HepG2 (cell line): ENCODE measurements around the gene ITPR1. TPM values are rescaled to one million over a fixed set of nuclear protein-coding genes. Genes with fewer than 3 reads are reported as not detected.

Source experiments
- ATAC-seq: fragments of 200-7000 bp; cut with Tn5 transposase; 3 replicates; pipeline ENCODE4 v1.9.1; 2020; ENCODE audit warnings: mild to moderate bottlenecking, moderate library complexity
- BruUV-seq: library from RNA; stranded (reverse); fragments of 400-500 nt; replicated peaks from 2 replicates; lab custom pipeline; 2021; lab: Mats Ljungman, UMichigan
- CTCF ChIA-PET: fragments of 300-600 bp; formaldehyde crosslinking; extraction: SDS; loops from one replicate; lab custom pipeline; 2021; ENCODE audit warnings: low total read pairs, inconsistent platforms, low intra/inter-chr PET ratio; lab: Yijun Ruan, JAX
- POLR2A ChIA-PET: fragments of 350-600 bp; sonication (Branson Sonifier 250); formaldehyde crosslinking; loops from one replicate; lab custom pipeline; 2020; ENCODE audit warnings: antibody characterized with exemption, inconsistent platforms; lab: Yijun Ruan, JAX
- DNase-seq: peaks from one replicate; pipeline ENCODE4 v3.0.0-alpha.2; 2015; ENCODE audit warnings: low spot score
- FAIRE-seq: peaks from 3 replicates; lab custom pipeline; 2011; peaks lifted over from hg19 to GRCh38; lab: Jason Lieb, UNC
- H2AFZ ChIP-seq: one replicate; pipeline ENCODE4 v1.6.1; 2011; ENCODE audit warnings: low read length, inconsistent platforms
- H3K27ac ChIP-seq: fragments of 300-600 bp; 3 replicates; pipeline ENCODE4 v1.8.0; 2011; ENCODE audit warnings: mixed run types, mild to moderate bottlenecking, mixed read lengths, low read length, inconsistent platforms; ENCODE audit not compliant: insufficient read depth; ENCODE audit errors: extremely low read length
- H3K27me3 ChIP-seq, 2 experiments: fragments of 200-600 bp in 1 of 2; 2 replicates in 1 of 2; 3 replicates in 1 of 2; pipeline versions ENCODE4 v1.6.0 to v1.8.0; 2011; ENCODE audit warnings: low read length in 2 of 2, mild to moderate bottlenecking in 2 of 2, moderate library complexity in 2 of 2, inconsistent platforms in 1 of 2; ENCODE audit not compliant: insufficient read depth in 2 of 2, control insufficient read depth in 1 of 2
- H3K36me3 ChIP-seq, 2 experiments: fragments of 200-600 bp in 1 of 2; replicated peaks in 1 of 2; 2 replicates in 1 of 2; 3 replicates in 1 of 2; pipeline versions ENCODE4 v1.5.1 to v1.8.0; 2011; ENCODE audit warnings: low read length in 2 of 2, inconsistent platforms in 1 of 2; ENCODE audit not compliant: insufficient read depth in 2 of 2, control insufficient read depth in 1 of 2
- H3K4me1 ChIP-seq: 2 replicates; pipeline ENCODE4 v1.5.1; 2012; ENCODE audit warnings: low read length, inconsistent platforms; ENCODE audit not compliant: insufficient read depth
- H3K4me2 ChIP-seq: 2 replicates; pipeline ENCODE4 v1.6.0; 2011; ENCODE audit warnings: low read depth, low read length, inconsistent platforms
- H3K4me3 ChIP-seq, 3 experiments: fragments of 200-600 bp in 1 of 3; sonication (generic), shearing (Covaris generic) in 1 of 3; replicated peaks in 1 of 3; 2 replicates each; pipeline ENCODE4 v1.5.1; 2011 to 2016; ENCODE audit warnings: low read length in 3 of 3, inconsistent platforms in 2 of 3, low read depth in 2 of 3, mild to moderate bottlenecking in 2 of 3, control low read depth in 1 of 3, mixed read lengths in 1 of 3; ENCODE audit not compliant: insufficient read depth in 1 of 3
- H3K79me2 ChIP-seq: one replicate; pipeline ENCODE4 v1.6.1; 2011; ENCODE audit warnings: low read length, inconsistent platforms; ENCODE audit not compliant: insufficient read depth
- H3K9ac ChIP-seq: 2 replicates; pipeline ENCODE4 v1.6.0; 2011; ENCODE audit warnings: mild to moderate bottlenecking, low read depth, low read length, inconsistent platforms; ENCODE audit not compliant: insufficient read depth
- H3K9me3 ChIP-seq: 2 replicates; pipeline ENCODE4 v1.5.1; 2012; ENCODE audit warnings: mild to moderate bottlenecking, low read length
- H4K20me1 ChIP-seq: 2 replicates; pipeline ENCODE4 v1.6.0; 2011; ENCODE audit warnings: inconsistent platforms, mild to moderate bottlenecking, low read length, moderate library complexity; ENCODE audit not compliant: insufficient read depth
- ATF5 ChIP-seq: sonication (generic); formaldehyde crosslinking; IDR thresholded peaks from 2 replicates; pipeline ENCODE4 v1.4.0; 2020; ENCODE audit warnings: mild to moderate bottlenecking, low read depth, missing genetic modification reagents
- FOXC1 ChIP-seq: sonication (generic); formaldehyde crosslinking; IDR thresholded peaks from 2 replicates; pipeline ENCODE4 v1.8.0; 2022; ENCODE audit warnings: mild to moderate bottlenecking, missing genetic modification reagents, borderline replicate concordance
- FOXM1 ChIP-seq: sonication (generic); formaldehyde crosslinking; IDR thresholded peaks from 2 replicates; pipeline ENCODE4 v1.5.0; 2020; ENCODE audit warnings: missing genetic modification reagents
- GTF2F1 ChIP-seq: fragments of 150-350 bp; IDR thresholded peaks from 2 replicates; pipeline ENCODE4 v1.6.1; 2014; ENCODE audit warnings: low read length
- MXD1 ChIP-seq: sonication (generic); formaldehyde crosslinking; IDR thresholded peaks from 2 replicates; pipeline ENCODE4 v1.4.0; 2020; ENCODE audit warnings: mild to moderate bottlenecking, missing genetic modification reagents
- NPAS2 ChIP-seq: sonication (generic); formaldehyde crosslinking; IDR thresholded peaks from 2 replicates; pipeline ENCODE4 v1.8.0; 2022; ENCODE audit warnings: mild to moderate bottlenecking, missing genetic modification reagents, borderline replicate concordance
- RAD21 ChIP-seq: fragments of 450-650 bp; formaldehyde crosslinking; IDR thresholded peaks from 2 replicates; pipeline ENCODE4 v1.5.0; 2020; ENCODE audit warnings: mild to moderate bottlenecking
- SMARCC2 ChIP-seq: fragments of 450-650 bp; IDR thresholded peaks from 2 replicates; pipeline ENCODE4 v1.6.1; 2017; ENCODE audit warnings: antibody characterized with exemption, mild to moderate bottlenecking
- SUZ12 ChIP-seq: fragments of 150-350 bp; IDR thresholded peaks from 2 replicates; pipeline ENCODE4 v1.6.1; 2014; ENCODE audit warnings: low read depth, low read length
- ZFP90 ChIP-seq: sonication (generic); formaldehyde crosslinking; IDR thresholded peaks from 2 replicates; pipeline ENCODE4 v1.8.0; 2022; ENCODE audit warnings: missing genetic modification reagents, mild to moderate bottlenecking, inconsistent platforms, borderline replicate concordance
- ZNF547 ChIP-seq: sonication (generic); formaldehyde crosslinking; IDR thresholded peaks from 2 replicates; pipeline ENCODE4 v1.5.1; 2020; ENCODE audit warnings: mild to moderate bottlenecking, missing genetic modification reagents
- ZNF589 ChIP-seq: sonication (generic); formaldehyde crosslinking; conservative IDR thresholded peaks from 2 replicates; pipeline ENCODE4 v1.8.0; 2022; ENCODE audit warnings: mild to moderate bottlenecking, moderate library complexity, missing genetic modification reagents
- ZNF652 ChIP-seq: IDR thresholded peaks from 2 replicates; pipeline ENCODE4 v1.6.1; 2016; ENCODE audit warnings: low read depth, borderline replicate concordance
- ZNF687 ChIP-seq: sonication (generic); formaldehyde crosslinking; IDR thresholded peaks from 2 replicates; pipeline ENCODE4 v1.5.1; 2020; ENCODE audit warnings: mild to moderate bottlenecking, missing genetic modification reagents, moderate library complexity
- ZNF703 ChIP-seq: sonication (generic); formaldehyde crosslinking; IDR thresholded peaks from 2 replicates; pipeline ENCODE4 v1.5.1; 2020; ENCODE audit warnings: missing genetic modification reagents, mild to moderate bottlenecking, moderate library complexity, borderline replicate concordance
- WGBS: methylation state at CpG from one replicate; pipeline ENCODE4 v1.1.6; 2017; ENCODE audit warnings: low lambda C conversion rate; 5-methylcytosine and 5-hydroxymethylcytosine counted together
- in situ Hi-C: cut with HindIII; loops from 2 replicates; pipeline ENCODE4 v1.10.0; 2017; ENCODE audit warnings: low pct_unique_long_range_greater_than_20kb; ENCODE audit not compliant: extremely low pct_ligation_motif_present
- intact Hi-C: fragments of 100-400 bp; cut with micrococcal nuclease; formaldehyde crosslinking; loops from one replicate; pipeline ENCODE4 v1.10.0; 2022; ENCODE audit not compliant: unreplicated experiment
- polyA plus RNA-seq, 8 experiments: library from polyadenylated mRNA; depleted of rRNA in 3 of 8; stranded (reverse) in 7 of 8; unstranded in 1 of 8; fragments of >200 nt; fragmentation: Illumina TruSeq in 4 of 8; extraction: Trizol in 4 of 8; gene quantifications; 2 replicates each; pipeline versions ENCODE4 v1.2.1 to v1.2.3, GENCODE V29; 2011 to 2016; ENCODE audit warnings: low read depth in 4 of 8, missing spikeins in 1 of 8, mixed read lengths in 1 of 8; ENCODE audit not compliant: insufficient read depth in 1 of 8
- total RNA-seq, 5 experiments: library from RNA; depleted of rRNA; stranded (reverse); fragments of >200 nt; fragmentation: Illumina TruSeq; extraction: Trizol; gene quantifications; 2 replicates each; pipeline ENCODE4 v1.2.3, GENCODE V29; 2016; ENCODE audit warnings: low read depth in 1 of 5

Gene ITPR1
- total and polyA plus RNA-seq, 2 of the 13 experiments (the other 11 are each of a cell fraction or from before 2014, with no cell fraction given), result 10.0 to 11.4 TPM

GRCh38 chr3:4642611-4643010 is 149.5 kb downstream of the ITPR1 start:
- Histone ChIP-seq H3K27me3 (no peaks in the 10 kb centered on the region), H3K9me3 (no peaks in the 10 kb centered on the region), H3K4me1 (no peaks in the 10 kb centered on the region), H2AFZ (no peak overlapping the region), H3K9ac (no peak overlapping the region), H3K36me3 (peaks cover 2 to 24% of the 10 kb centered on the region in 2 experiments; a peak in 4 of 5 replicates), H3K79me2 (no peaks in the 10 kb centered on the region), H3K4me3 (no peak overlapping the region), H3K27ac (no peak overlapping the region), H4K20me1 (no peaks in the 10 kb centered on the region), H3K4me2 (no peak overlapping the region)
- FAIRE-seq, result no peak
- ChIA-PET CTCF (no interaction called here), POLR2A (no interaction called here)
- no peak for DNase-seq
- 98% methylated on average over 8 of the region's 8 CpGs for WGBS
- ATAC-seq, result no peak
- no TSS peak for BruUV-seq
- intact Hi-C loops, result no loop called here
- TF ChIP-seq SMARCC2 (no peak), ATF5 (CRISPR knock-in tag) (no peak), RAD21 (CRISPR knock-in tag) (no peak), GTF2F1 (no peak), FOXM1 (CRISPR knock-in tag) (no peak), ZNF652 (no peak), ZNF703 (CRISPR knock-in tag) (no peak), SUZ12 (no peak), MXD1 (CRISPR knock-in tag) (no peak), FOXC1 (CRISPR knock-in tag) (no peak), NPAS2 (CRISPR knock-in tag) (no peak), ZFP90 (CRISPR knock-in tag) (no peak), ZNF547 (CRISPR knock-in tag) (no peak), ZNF589 (CRISPR knock-in tag) (no peak), ZNF687 (CRISPR knock-in tag) (no peak)
- in situ Hi-C loops, result no loop called here
